ENCODE results near the gene C16orf90. TPM values are rescaled to one million over a fixed set of nuclear protein-coding genes. Genes with fewer than 3 reads are reported as not detected.

Gene C16orf90
- total RNA-seq, 1 donor = not detected

DNA sequence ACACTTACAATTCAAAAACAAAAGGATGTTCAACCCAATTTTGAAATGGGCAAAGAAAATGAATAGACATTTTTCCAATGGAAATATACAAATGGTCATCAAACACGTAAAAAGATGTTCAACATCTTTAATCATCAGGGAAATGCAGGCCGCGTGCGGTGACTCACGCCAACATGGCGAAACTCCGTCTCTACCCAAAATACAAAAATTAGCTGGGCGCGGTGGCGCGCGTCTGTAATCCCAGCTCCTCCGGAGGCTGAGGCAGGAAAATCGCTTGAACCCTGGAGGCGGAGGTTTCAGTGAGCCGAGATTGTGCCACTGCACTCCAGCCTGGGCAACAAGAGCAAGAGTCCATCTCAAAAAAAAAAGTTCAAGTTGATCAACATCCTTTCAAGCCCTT lies 3.7 kb upstream of the C16orf90 start:
- Histone ChIP-seq H3K79me2 (ENCODE audit: insufficient read depth, low read length) (peaks cover 18% of the 10 kb centered on the region), H3K36me3 (ENCODE audit: insufficient read depth, low read length) (no peaks in the 10 kb centered on the region), H2AFZ (ENCODE audit: low read length) (no peak overlapping the region), H3K9me3 (ENCODE audit: low read depth, low read length) (no peaks in the 10 kb centered on the region), H3K4me2 (ENCODE audit: insufficient read depth, low read length) (no peak overlapping the region), H3K4me3 (ENCODE audit: insufficient read depth, low read length) (no peak overlapping the region), H4K20me1 (ENCODE audit: insufficient read depth, low read length) (peaks cover 2% of the 10 kb centered on the region), H3K4me1 (ENCODE audit: insufficient read depth, low read length) (peaks cover 6% of the 10 kb centered on the region), H3K27ac (ENCODE audit: low read depth, low read length) (no peak overlapping the region), H3K27me3 (ENCODE audit: insufficient read depth, low read length) (no peaks in the 10 kb centered on the region)
- no peak for DNase-seq (ENCODE audit: insufficient read length, low spot score, missing footprints)
- TF ChIP-seq, protein P1, sequence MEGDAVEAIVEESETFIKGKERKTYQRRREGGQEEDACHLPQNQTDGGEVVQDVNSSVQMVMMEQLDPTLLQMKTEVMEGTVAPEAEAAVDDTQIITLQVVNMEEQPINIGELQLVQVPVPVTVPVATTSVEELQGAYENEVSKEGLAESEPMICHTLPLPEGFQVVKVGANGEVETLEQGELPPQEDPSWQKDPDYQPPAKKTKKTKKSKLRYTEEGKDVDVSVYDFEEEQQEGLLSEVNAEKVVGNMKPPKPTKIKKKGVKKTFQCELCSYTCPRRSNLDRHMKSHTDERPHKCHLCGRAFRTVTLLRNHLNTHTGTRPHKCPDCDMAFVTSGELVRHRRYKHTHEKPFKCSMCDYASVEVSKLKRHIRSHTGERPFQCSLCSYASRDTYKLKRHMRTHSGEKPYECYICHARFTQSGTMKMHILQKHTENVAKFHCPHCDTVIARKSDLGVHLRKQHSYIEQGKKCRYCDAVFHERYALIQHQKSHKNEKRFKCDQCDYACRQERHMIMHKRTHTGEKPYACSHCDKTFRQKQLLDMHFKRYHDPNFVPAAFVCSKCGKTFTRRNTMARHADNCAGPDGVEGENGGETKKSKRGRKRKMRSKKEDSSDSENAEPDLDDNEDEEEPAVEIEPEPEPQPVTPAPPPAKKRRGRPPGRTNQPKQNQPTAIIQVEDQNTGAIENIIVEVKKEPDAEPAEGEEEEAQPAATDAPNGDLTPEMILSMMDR (IDR thresholded peaks at IDR 0.05; ENCODE audit: extremely low read depth, low read depth, low read length) = no peak

DNA sequence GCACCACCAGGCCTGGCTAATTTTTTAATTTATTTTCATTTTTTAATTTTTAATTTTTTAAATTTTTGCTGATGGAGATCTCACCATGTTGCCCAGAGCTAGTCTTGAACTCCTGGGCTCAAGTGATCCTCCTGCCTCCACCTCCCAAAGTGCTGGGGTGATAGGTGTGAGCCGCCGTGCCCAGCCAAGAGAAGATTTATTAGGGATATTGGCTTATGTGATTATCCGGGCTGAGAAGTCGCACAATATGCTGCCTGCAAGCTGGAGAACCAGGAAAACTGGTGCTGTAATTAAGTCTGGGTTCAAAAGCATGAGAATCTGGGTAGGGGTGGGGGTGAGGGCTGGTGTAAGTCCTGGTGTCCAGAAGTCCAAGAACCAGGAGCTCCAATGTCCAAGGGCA lies 2.5 kb upstream of the C16orf90 start:
- no peak overlapping the region for H2AFZ ChIP-seq (ENCODE audit: low read length)
- H3K36me3 ChIP-seq (ENCODE audit: insufficient read depth, low read length) = no peaks in the 10 kb centered on the region
- no peak overlapping the region for H3K27ac ChIP-seq (ENCODE audit: low read depth, low read length)
- no peak overlapping the region for H3K4me2 ChIP-seq (ENCODE audit: insufficient read depth, low read length)
- TF ChIP-seq, protein P1 (IDR thresholded peaks at IDR 0.05; ENCODE audit: extremely low read depth, low read depth, low read length) = no peak
- peaks cover 2% of the 10 kb centered on the region for H4K20me1 ChIP-seq (ENCODE audit: insufficient read depth, low read length)
- no peaks in the 10 kb centered on the region for H3K9me3 ChIP-seq (ENCODE audit: low read depth, low read length)
- peaks cover 12% of the 10 kb centered on the region for H3K79me2 ChIP-seq (ENCODE audit: insufficient read depth, low read length)
- H3K4me1 ChIP-seq (ENCODE audit: insufficient read depth, low read length) = peaks cover 6% of the 10 kb centered on the region
- no peak overlapping the region for H3K4me3 ChIP-seq (ENCODE audit: insufficient read depth, low read length)
- no peak for DNase-seq (ENCODE audit: insufficient read length, low spot score, missing footprints)
- H3K27me3 ChIP-seq (ENCODE audit: insufficient read depth, low read length) = no peaks in the 10 kb centered on the region

DNA sequence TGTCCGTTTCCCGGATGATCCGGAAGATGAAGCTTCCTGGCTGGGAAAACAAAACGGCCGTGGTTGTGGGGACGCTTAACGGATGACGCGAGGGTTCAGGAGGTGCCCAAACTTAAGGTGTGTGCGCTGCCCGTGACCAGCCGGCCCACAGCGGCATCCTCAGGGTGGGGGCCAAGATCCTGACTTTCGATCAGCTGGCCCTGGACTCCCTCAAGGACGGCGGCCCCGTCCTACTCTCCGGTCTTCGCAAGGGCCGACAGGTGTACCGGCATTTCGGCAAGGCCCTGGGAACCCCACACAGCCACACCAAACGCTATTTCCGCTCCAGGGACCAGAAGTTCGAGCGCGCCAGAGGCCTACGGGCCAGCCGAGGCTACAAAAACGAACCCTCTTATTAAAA lies 1.1 kb upstream of the C16orf90 start:
- no peaks in the 10 kb centered on the region for H3K27me3 ChIP-seq (ENCODE audit: insufficient read depth, low read length)
- TF ChIP-seq, protein P1 (IDR thresholded peaks at IDR 0.05; ENCODE audit: extremely low read depth, low read depth, low read length) = no peak
- H3K9me3 ChIP-seq (ENCODE audit: low read depth, low read length) = no peaks in the 10 kb centered on the region
- no peak for DNase-seq (ENCODE audit: insufficient read length, low spot score, missing footprints)
- H3K27ac ChIP-seq (ENCODE audit: low read depth, low read length) = no peak overlapping the region
- no peaks in the 10 kb centered on the region for H3K36me3 ChIP-seq (ENCODE audit: insufficient read depth, low read length)
- H3K4me3 ChIP-seq (ENCODE audit: insufficient read depth, low read length) = no peak overlapping the region
- H3K79me2 ChIP-seq (ENCODE audit: insufficient read depth, low read length) = no peaks in the 10 kb centered on the region
- H4K20me1 ChIP-seq (ENCODE audit: insufficient read depth, low read length) = no peaks in the 10 kb centered on the region
- no peak overlapping the region for H3K4me2 ChIP-seq (ENCODE audit: insufficient read depth, low read length)
- H2AFZ ChIP-seq (ENCODE audit: low read length) = no peak overlapping the region
- no peaks in the 10 kb centered on the region for H3K4me1 ChIP-seq (ENCODE audit: insufficient read depth, low read length)

DNA sequence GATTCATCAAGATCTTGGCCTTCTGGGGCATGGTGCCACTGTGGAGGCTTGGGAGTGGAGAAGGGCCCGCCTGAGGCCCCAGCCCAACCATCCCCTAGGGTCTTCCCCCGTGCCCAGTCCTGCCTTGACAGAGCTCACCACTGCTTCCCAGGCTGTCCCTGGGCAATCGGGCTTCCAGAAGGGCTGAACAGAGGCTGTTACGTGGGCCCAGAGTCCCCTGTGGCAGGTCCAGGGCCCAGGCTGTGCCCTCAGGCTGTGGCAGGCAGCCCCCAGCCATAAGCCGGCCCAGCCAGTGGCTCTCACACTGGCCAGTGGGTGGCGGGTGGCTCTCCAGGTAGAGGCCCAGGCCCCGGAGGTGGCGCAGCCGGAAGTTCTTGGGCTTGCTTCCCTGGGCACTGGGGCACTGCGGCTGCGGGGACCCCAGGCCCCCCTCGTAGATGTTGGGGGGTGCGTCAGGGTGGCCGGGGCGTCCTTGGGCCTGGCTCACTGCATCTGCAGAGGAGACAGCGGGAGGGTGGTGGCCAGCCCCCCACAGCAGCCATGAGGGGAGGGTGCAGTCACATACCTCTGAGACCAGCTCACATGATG lies 809 bp downstream of the C16orf90 start:
- Histone ChIP-seq H2AFZ (ENCODE audit: low read length) (no peak overlapping the region), H3K4me3 (ENCODE audit: insufficient read depth, low read length) (no peak overlapping the region), H3K27ac (ENCODE audit: low read depth, low read length) (no peak overlapping the region), H3K4me1 (ENCODE audit: insufficient read depth, low read length) (no peaks in the 10 kb centered on the region), H3K9me3 (ENCODE audit: low read depth, low read length) (no peaks in the 10 kb centered on the region), H3K36me3 (ENCODE audit: insufficient read depth, low read length) (no peaks in the 10 kb centered on the region), H4K20me1 (ENCODE audit: insufficient read depth, low read length) (no peaks in the 10 kb centered on the region), H3K27me3 (ENCODE audit: insufficient read depth, low read length) (no peaks in the 10 kb centered on the region), H3K79me2 (ENCODE audit: insufficient read depth, low read length) (no peaks in the 10 kb centered on the region), H3K4me2 (ENCODE audit: insufficient read depth, low read length) (no peak overlapping the region)
- TF ChIP-seq, protein P1 (IDR thresholded peaks at IDR 0.05; ENCODE audit: extremely low read depth, low read depth, low read length) = no peak
- no peak for DNase-seq (ENCODE audit: insufficient read length, low spot score, missing footprints)

Measured in osteoblast (primary cell).